ENCODE results near the gene SLC12A3.

SLC12A3 gene, protein sequence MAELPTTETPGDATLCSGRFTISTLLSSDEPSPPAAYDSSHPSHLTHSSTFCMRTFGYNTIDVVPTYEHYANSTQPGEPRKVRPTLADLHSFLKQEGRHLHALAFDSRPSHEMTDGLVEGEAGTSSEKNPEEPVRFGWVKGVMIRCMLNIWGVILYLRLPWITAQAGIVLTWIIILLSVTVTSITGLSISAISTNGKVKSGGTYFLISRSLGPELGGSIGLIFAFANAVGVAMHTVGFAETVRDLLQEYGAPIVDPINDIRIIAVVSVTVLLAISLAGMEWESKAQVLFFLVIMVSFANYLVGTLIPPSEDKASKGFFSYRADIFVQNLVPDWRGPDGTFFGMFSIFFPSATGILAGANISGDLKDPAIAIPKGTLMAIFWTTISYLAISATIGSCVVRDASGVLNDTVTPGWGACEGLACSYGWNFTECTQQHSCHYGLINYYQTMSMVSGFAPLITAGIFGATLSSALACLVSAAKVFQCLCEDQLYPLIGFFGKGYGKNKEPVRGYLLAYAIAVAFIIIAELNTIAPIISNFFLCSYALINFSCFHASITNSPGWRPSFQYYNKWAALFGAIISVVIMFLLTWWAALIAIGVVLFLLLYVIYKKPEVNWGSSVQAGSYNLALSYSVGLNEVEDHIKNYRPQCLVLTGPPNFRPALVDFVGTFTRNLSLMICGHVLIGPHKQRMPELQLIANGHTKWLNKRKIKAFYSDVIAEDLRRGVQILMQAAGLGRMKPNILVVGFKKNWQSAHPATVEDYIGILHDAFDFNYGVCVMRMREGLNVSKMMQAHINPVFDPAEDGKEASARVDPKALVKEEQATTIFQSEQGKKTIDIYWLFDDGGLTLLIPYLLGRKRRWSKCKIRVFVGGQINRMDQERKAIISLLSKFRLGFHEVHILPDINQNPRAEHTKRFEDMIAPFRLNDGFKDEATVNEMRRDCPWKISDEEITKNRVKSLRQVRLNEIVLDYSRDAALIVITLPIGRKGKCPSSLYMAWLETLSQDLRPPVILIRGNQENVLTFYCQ

DNA sequence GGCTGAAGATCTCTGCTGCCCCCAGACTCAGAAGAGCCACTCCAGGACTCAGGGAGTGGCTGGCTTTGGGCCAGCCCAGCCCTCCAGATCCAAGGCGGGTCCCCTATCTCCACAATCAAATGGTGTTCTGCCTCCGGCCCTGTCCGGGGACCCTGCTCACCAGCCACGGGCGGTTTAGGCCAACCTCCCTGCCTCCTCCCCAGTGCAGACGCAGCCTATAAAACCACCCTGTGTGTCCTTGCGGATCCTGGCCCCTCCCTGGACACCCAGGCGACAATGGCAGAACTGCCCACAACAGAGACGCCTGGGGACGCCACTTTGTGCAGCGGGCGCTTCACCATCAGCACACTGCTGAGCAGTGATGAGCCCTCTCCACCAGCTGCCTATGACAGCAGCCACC is at the start of gene SLC12A3:
SLC12A3 (plus strand) TSS at position 248 of the 400 bp plus-strand sequence; CDS start at position 277, 29 bp downstream.
- DNase-seq, result no peak

DNA sequence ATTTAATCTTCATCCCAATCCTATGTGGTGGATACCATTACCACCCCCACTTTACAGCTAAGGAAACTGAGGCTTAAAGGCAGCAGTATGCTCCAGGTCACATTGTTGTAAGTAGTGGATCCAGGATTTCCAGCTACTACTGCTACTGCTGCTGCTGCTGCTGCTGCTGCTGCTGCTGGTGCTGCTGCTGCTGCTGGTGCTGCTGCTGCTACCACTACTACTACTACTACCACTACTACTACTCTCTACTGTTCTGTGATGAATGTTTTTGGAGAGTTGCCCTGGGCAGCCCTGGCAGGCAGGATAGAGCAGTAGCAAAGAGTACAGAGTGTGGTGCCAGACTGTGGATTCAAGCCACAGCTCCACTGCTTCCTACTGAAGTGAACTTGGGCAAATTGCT is 49.3 kb upstream of the SLC12A3 start:
- no peak for DNase-seq

DNA sequence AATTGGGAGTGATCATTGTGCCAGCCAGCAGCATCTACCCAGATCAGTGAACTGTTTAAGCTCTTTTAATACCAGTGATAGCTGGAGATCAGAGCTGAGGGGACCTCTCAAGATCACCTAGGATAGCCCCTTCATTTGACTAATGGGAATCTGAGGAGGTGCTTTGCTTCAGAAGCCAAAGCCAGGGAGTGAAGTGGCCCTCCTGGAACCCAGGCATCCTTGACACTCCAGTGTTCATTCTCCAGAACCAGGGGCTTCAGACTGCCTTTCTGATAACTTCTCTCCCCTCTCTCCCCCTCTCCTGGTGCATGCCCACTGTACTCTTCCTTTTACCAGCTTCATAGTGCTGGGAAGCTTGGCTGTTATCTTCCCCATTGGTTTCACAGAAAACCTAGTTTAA is 48.0 kb upstream of the SLC12A3 start:
- DNase-seq, result no peak

DNA sequence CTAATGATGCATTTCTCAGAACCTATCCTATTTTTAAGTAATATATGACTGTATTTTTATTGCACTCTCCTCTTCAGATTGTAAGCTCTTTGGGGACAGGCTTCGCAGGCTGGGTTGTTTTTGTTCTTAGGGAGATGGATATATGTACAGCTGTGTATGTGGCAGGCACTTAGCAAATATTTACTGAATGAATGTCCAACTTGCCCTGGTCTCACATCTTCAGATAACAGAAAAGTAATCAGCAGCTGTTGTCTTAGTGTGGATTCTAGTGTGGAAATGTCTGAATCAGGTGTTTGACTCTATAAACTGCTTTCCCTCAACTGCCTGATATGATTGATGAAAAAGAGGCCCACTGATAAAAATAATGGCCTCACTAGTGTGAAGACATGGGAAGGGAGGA is 47.1 kb upstream of the SLC12A3 start:
- no peak for DNase-seq

DNA sequence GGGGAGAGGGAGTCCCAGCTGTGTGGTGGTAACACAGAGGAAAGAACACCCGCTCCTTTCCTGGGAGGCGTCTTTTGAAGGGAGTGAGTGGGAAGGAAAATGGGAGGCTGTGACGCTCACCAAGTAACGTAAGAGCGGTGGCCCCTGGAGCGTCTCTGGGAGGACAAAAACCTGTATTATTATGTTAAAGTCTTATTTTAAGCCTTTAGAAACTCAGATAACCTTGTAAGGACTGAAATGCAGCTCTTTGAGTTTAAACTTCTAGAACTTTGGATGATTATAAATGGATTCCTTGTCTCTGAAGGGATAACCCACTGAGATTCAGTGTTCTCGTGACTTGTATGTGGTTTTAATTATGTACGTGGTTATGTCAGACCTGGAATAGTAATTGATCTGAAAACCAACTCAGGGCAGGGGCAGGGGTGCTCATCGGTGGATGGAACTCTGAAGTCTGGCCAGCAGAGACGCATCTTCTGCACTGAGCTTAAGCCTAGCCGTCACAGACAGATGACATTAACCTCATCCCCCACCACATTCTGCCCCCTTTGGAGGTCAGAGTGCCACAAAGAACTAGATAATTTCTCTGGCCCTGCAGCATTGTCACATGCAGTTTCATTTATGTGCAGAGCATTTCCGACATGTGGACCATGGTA is 41.8 kb upstream of the SLC12A3 start:
- DNase-seq, result no peak

DNA sequence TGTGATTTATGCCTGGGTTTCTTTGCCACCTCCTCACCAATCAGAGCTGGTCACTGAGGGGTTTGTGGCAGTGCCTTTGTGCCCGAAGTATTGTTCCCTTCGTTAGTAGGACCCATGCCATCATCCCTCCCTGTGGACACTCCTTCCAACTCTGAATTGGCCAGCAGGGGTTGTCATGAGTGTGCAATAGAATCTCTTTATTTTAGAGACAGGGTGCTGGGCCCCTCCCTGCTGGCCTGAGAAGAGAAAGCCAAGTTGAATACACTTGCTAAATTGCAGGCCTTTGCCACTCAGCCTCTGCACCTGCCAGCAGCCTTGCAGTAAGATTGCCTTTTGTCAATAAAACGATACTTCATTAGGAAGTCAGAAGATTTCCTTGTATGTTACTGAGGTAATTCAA is 40.7 kb upstream of the SLC12A3 start:
- no peak for DNase-seq

DNA sequence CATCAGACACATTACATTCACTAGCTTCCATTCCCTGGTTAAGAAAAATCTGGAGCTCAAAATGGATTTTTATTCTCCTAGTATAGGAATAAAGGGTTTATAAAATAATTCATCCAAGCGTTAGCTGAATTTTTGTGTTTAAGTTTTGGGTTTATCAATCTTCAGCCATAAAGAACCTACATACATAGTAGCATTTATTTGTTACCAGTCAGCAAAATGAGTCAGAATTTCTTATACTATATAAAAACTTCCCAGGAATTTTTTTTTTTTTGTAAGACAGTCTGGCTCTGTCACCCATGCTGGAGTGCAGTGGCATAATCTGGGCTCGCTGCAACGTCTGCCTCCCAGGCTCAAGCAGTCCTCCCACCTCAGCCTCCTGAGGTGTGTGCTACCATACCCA is 40.2 kb upstream of the SLC12A3 start:
- no peak for DNase-seq

DNA sequence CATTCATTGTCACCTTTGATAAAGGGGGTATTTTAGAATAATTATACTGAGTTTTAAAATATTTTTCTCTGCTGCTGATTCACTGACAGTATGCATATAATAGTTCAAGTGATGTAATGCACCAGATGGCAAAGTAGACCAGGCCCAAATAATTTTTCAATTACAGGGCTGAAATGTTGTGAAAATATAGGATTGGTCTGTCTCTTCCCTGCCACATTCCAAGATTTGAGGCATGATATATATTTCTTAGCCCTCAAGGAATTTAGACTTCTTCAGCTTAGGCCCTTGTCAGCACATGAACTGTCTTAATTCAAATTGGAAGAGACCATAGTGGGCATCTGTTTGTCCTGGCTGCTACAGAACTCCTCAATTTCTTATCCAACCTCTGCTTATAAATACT is 39.2 kb upstream of the SLC12A3 start:
- no peak for DNase-seq

DNA sequence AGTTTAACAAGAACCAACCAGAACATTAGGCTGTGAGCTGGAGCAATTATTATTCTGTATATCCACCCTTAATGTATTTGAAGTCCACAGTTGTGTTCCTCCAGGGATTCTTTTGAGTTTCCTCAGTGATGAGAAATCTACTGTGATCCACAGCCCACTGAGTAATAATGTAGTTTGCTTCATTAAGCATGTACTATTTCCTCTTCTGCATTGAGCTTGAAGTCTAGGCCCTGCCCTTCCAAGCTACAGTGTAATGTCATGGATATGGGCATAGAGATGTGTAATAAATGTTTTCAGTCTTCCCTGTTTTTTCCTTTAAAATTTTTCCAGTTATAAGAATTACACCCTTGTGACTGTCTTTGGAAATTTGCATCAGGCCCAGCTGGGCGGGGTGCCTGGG is 36.4 kb upstream of the SLC12A3 start:
- DNase-seq, result no peak

DNA sequence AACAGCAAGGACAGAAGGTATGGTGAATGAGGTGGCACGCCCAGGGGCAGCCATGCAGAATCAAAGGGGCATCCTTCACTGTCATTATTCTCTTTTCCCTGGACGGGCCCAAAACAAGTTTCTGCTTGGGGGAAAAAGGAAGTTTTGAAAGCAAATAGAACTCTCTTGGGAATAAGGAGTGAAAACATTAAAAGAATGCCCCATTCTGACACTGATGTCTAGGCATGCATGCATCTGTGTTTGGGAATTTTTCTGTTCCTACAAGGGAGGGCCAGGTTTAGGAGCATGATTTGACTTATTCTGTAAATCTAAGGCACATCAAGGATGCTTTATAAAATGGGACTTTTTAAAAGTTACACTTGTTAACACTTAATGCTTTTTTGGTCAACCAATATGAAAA is 34.3 kb upstream of the SLC12A3 start:
- no peak for DNase-seq

DNA sequence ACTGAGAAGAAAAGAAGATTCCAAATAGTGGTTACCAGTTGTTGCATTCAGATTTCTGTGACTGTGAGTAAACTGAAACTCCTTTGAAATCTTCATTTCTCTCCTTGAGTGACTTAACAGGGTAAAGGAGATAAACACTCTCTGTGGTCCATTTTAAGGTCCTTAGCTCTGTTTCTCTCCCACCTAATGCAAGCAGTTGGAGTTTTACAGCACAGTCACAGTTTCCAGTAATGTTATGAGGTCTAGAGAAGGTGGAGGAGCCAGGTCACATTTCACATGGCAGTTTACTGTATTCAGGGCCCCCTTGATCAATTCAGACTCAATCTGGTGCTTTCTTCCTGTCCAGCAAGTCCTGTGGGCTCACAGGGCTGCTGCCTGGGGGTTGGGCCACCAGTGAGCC is 32.2 kb upstream of the SLC12A3 start:
- DNase-seq, result no peak

DNA sequence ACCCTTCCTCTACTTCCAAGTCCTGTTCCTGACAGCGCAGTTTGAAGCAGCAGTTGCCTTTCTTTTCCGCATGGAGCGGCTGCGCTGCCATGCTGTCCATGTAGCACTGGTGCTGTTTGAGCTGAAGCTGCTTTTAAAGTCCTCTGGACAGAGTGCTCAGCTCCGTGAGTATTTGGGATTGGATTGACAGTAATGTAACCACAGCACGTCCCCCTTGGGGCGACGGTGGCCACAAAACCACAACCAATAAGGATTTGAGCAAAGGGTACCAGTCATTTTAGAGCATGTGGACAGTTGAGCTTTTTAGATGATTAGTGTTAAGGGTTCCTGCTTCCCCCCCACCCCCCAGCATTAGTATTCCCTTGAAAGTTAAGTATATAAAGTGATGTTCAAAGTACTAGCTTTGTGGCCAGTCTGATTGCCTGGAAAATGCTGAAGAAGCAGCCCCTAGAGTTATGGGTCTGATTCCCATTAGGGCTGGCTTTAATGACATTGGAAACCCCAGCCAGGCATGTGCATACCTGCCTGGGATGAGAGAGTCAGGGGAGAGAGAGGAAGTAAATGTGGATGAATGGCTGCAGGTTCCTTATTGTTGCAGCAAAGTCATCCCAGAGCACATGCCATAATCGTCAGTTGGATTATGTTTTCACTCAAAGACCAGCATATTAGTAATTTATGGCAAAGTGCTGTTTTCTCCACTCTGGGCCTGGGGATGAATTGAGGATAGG is 31.6 kb upstream of the SLC12A3 start:
- DNase-seq, result no peak

DNA sequence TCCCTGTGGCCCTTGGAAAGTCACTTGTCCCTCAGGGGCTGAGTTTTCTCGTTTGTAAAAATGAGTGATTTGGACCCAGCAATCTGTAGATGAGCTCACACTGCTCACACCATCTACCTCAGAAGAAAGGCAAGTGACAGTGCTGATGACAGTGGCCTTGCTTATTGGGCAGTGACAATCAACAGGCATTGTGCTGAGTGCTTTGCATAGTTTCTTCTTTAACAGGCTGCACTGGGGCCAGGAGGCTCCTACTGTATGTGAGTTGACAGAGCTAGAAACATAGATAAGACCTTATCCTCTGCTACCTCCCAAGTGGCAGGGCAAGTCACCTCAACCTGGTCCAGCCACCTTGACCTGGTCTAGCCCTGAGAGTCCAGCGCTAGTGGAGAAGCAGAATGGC is 29.7 kb upstream of the SLC12A3 start:
- no peak for DNase-seq

DNA sequence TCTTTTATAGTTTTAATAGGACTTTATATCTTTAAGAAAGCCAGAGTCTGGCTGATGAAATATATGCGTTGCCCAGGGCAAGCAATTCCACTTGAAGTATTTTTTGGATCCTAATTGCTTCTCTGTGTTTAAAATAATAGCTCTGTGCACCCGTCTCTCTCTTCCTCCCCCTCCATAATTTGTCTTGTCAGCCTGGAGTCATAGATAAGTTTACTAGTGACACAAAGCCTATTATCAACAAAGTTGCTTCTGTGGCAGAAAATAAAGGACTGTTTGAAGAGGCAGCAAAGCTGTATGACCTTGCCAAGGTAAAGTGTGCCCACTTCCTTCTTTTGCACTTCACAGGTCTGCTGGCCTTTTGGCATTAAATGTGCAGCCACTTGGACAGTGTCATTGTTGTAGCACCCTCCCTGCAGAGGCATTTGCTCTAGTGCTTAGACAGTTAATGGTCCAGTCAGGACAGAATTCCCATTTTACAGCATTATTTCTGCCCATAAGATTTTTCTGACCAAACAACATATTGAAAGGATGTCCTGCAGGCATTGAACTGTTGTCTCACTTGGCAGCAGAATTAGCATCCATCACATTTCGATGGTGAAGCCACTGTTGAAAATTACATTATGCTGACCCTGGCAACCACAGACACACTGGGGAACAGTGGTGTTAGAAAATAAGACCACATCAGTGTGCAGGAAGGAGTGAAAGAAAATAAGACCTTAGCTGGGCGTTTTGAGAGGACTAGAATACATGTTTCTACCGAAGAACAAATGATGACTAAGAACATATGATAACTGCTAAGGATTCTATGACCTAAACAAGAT is 28.4 kb upstream of the SLC12A3 start:
- no peak for DNase-seq

DNA sequence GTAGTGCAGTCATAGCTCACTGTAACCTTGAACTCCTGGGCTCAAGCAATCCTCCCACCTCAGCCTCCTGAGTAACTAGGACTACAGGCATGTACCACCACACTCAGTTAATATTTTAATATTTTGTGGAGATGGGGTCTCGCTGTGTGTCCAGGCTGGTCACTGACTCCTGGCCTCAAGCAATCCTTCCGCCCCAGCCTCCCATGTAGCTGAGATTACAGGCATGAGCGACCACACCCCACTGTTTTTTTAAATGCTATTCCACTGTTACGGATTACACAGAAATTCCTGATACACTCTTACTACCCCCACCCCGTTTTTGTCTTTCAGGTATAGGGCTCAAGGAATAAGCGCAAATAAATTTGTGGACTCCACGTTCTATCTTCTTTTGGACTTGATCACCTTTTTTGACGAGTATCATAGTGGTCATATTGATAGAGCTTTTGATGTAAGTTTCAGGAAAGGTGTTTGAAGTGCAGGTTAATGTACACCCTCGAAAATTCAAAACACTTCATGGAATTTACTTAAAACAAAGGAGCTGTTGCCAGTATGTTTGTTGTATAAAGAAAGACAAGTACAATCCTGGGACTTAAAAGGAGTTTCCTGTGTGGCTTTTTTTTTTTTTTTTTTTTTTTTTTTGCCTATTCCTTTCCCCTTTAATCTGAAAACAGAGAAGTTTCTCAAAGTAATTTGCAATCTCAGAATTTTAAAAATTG is 26.2 kb upstream of the SLC12A3 start:
- no peak for DNase-seq

DNA sequence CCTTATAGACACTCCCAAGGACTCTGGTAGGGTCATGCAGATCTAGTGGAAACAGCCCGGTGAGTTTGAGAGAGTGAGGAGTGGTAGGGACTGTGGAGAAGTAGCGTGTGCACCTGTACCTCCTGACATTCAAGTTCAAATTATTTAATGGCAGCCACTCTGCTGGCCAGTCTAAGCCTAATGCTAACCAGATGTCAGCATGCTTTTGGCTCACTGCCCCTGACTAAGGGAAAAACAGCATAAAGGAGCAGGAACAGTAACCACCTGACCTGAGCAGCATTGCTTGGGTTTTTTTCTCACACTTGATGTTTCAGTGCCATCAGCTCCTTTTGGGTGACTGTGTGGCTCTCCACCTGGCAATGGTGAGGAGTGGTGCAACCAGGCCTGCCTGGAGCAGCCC is 23.8 kb upstream of the SLC12A3 start:
- DNase-seq, result no peak

DNA sequence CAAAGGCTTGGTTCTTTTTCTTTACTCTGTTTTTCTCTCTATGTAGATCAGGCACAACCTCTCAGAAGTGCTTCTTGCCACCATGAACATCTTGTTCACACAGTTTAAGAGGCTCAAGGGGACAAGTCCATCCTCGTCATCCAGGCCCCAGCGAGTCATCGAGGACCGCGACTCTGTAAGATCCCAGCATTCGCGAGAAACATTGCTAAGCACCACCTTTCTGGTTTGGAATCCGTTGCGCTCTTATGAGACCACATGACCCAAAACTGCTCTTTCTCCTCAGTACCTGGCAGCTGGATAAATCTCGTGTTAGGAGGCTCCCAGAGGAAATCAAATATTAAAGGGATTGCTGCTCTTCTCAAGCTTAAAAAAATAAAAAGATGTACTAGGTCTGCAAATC is 23.3 kb upstream of the SLC12A3 start:
- DNase-seq, result no peak

DNA sequence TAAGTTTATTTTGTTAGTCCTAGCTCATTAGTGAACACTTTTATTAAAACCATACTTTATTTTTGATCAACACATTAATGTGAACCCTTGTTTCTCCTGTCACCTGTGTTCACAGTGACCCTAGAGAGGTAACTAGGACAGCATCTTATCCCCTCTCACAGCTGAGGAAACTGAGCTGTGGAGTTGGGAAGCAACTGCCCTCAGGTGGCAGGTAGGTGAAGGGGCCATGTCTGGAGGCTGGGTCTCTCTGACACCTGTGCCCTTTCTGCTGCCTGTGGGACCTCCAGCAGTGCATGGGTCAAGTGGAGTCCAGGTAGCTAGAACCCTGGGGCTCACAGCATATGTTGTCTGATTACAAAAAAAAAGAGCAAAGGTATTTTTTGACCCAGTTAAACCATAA is 22.9 kb upstream of the SLC12A3 start:
- DNase-seq, result no peak

DNA sequence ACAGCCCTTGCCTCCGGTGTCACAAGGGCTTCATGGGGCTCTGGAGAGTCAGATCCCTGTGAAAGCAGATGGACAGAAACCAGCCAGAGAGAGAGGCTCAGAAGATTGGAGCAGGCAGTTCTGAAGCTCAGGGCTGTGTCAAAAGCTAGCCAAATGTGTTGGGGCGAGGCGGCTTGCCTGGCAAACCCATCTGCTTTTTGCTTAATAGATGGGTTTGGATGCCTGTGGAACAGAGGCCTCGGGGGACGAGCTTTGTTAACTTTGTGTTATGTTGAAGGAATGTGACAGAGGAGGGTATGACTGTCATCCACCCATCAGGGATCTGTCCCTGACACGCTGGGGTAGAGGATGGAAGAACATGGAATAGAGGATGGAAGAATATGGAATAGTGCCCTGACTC is 21.0 kb upstream of the SLC12A3 start:
- no peak for DNase-seq

DNA sequence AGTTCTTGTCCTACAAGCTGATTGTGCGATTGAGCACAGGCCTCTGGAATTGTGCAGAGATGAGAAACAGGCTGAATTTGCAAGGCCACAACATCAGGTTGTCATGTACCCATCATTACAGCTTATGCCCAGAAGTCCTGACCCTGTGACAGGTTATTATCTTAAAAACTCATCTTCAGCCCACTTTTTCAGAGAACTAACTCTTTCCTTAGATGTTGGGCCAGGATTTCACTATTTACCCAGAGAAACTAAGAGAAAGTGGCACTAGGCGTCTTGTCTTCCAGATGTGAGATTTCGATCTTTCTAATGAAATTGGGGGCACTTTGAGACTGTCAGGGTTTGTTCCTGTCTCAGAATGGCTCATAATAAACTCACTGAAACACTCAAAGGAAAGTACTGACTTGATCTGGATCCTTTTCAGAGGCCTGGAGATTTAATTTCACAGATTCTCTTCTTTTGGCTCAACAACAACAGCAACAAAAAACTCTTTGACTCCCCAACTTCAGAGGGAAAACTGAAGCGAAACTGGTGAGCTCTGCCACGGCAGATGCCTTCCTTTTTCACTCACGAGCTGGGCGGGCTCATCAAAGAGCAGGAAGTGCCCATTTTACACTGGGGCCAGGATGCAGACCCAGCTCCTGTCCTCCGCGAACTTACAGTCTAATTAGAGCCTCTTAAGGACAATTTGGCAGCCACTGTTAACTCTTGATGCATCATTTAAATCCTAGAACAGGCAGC is 17.7 kb upstream of the SLC12A3 start:
- DNase-seq, result no peak

Measured in NCI-H1048 (cell line).